HG03558 (cell line): ENCODE results near the gene RGPD6.
A peak's percentile ranks its signal among the peaks of the same experiment; 100 is the strongest.
"Not testable (repeated sequence)": the region's sequence is repeated elsewhere in the genome, so short reads cannot be mapped to it uniquely, and the experiment has no call there.

Source experiments
- ATAC-seq: cut with Tn5 transposase; IDR thresholded peaks from one replicate; pipeline ENCODE4 v1.9.1; 2021; ENCODE audit warnings: moderate number of reproducible peaks; ENCODE audit not compliant: unreplicated experiment; ENCODE audit errors: extremely low read depth

Gene RGPD6

DNA sequence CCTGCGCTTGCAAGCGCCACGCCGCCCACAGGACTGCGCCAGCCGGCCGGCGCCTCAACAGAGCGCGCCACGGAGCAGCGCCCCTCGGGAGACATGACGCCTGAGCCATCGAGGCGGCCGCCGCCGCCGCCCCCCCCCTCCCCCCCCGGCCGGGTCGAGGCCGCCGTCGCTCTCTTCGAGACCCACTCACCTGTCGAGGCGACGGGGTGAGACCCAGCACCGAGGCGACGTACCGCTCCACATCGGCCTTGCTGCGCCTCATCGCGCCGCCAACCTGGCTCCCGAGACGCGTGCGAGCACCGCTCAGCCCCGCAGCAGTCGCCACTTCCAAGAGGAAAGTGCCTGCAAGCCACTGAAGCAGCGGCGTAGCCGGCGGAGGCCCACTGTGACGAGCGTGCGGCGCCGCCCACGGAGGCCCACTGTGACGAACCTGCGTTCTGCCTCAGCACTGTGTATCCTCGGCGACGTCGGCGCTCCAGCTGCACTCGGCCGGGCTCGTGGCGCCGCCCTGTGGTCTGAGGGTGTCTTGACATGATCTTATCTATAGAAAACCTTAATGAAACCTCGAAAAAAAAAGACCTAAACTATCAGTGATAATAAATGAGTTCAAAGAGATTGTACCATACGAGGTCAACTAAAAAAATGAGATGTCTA is at the start of gene RGPD6:
Gene RGPD6 (minus strand): TSS at position 460 of the 654 bp plus-strand sequence. CDS start 198 bp downstream, at position 262.
- ATAC-seq: peak; percentile 73

DNA sequence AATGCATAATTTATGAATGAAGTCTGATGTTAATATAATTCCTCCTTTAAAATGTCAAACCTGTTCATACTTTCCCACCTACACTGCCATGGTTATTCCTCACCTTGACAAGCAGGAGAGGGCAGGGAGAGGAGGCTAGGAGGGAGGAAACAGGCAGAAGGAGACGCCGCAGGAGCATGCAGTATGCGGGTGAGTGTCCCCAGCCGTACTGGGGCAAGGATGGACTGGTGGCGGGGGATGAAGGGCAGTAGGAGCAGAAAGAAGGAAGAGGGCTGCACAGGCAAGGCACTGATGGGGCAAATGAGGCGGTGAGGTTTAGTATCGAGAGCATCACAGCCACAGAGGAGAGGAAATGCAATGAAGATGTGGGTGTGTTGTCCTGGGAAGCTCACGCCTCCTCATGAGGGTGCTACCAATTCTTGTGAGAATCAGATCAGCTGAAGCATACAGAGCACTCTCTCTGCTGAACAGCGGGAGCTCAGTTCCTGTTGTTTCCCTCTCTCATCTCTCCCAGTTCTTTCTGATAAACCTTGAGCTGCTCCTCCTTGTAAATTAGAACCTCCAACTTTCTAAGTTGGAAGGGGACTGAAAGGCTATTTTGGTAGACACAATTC is 42.4 kb upstream of the RGPD6 start:
- ATAC-seq: not testable (repeated sequence)

DNA sequence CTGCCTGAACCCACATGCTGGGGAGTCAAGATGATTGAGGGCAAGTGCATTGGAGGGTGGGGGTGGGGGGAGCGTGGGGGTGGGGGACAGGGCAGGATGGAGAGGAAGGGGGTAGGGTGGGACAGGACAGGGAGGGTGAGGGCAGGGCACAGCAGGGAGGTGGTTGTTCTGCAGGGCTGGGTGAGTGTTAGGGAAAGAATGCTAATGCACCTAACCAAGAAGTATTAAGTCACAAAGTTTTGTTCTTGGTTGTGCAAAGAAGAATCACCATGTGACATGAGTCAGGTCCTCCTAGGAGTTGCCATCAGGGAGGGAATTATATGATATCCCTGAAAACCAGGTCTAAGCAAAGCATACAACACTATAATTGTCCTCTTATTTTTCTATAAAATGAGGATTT is 36.9 kb upstream of the RGPD6 start:
- ATAC-seq: not testable (repeated sequence)

DNA sequence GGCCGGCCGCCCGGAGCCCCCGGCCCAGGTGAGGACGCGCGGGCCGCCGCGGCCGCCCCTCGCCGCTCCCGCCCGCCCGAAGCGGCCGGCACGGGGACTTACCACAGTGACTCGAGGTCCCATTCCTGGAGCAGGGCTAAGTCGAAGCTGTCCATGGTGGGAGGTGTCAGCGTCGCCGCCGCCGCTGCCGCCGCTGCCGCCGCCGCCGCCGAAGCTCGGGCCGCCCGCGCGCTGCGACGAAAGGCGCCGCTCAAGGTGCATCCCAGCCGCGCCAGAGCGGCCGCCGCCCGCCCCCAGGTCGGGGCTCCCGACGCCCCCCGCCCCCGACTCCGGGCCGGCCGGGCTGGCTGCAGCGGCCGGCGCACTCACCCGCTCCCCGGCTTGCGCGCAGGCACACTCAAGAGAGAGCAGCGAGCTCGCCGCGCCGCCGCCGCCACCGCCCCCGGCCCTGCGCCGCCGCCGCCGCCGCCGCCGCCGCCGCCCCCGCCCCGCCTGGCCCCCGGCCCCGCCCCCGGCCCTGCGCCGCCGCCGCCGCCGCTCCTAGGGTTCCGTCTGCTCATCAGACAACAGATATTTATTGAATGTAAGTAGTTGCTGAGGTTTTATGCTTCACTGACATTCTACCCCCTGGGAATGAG is 33.7 kb upstream of the RGPD6 start:
- not testable (repeated sequence) for ATAC-seq

DNA sequence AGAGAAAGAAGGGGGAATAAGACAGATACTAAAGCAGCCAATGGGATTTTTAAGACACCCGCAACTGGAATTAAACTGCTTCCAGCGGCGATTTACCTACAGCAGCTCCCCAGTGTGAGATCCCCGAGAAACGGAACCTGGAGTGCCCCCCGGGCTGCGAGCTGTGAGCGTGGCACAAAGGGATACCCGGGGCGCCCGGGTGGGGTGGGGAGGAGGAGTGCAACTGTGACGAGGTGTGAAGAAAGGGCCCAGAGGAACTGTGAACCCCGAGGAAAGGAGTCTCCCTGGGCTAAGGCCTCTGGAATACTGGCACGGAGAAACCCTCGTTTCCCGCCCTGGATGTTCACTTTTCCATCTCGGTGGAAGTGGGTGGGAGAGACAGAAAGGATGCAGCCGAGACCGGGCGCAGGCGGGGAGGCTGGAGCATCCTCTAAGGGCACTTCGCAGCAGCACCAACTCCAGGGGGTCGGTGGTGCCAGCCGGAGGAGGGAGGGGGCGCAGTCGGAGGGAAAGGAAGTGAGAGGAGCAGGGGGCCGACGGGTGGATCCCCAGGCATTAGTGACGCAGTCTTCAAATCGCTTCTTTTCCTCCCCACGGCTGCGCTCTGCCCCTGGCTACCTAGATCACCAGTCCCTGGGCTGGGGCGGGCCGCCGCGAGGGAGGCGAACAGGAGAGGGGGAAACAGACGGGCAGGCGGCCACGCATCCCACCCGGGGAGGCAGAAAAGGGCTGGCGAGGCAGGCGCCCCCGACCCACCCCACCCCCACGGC is 33.0 kb upstream of the RGPD6 start:
- ATAC-seq: not testable (repeated sequence)

DNA sequence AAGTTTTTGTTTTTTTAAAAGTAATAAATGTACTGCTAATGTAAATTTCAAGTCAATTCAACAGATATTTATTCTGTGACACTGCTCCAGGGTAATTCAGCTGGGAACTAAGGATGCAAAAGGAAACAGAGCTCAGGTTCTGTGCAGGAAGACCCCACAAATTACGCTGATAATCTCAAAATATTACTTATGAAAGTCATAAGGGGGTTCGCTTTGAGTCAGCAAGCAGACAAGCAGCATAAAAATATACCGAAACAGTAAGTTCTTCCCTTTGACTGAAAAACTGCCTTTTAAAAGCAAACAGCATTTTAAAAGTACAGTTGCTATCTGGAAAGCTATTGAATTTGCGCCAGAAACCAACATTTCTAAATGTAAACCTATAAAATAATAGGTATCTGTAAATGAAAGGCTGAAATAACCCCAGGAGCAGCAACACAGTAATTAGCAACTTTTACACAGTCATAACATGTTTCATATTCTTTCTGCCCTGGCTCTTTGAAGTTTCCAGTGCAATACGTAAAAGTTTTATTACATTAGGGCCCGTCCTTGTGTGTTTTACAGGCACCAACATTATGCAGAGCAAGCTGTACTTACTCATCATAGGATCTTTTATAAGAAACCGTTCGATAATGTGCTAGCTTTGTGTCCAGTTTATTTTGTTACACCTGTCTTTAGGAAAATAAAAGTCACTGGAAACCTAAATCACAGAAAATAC is 31.9 kb upstream of the RGPD6 start:
- ATAC-seq: not testable (repeated sequence)

DNA sequence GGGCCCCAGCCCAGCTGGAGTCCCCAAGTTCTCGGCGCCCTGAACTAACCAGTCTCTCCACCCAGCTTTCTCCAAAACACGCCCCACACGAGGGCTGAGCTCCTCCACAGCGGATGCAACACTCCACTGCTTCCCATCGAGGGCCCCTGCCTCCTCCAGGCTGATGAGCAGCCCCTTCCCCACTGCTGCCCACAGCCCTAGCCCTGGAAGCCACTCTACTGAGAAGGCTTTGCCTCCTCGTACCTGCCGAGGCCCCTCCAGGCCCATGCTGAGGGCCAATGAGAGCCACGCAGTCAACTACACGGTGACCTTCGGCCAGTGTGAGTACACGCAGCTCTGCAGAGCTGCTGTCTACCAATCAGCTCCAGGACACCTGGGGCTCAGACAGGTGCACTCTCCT is 28.0 kb upstream of the RGPD6 start:
- not testable (repeated sequence) for ATAC-seq

DNA sequence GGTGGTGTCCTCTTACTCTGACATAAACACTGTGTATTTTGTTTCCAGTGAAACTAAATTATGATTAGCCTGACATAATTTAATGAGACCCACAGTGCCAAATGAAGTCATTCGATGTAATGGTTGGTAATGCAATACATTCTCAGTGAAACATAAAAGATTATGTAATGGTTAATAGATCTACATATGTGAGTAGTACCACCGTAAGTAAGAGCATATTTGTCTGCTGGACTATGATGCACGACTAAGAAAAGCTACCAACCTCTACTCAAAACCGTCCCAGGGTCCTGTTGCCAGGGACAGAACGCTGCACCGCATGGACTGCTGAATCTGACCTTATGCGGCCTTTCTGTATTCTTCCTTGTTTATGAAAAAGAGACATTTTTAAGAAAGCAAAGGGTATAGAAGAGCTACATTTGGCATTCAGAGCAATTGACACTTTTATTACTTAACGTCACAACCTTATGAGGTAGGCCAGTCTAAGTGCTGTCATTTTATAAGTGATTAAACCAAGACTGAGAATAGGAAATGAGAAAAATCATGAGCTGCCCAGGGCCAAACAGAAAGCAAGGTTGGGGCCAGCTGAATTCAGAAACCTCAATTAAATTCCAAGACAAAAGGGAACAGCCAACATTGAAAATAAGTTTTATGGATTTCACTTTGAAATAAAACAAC is 27.0 kb upstream of the RGPD6 start:
- not testable (repeated sequence) for ATAC-seq

DNA sequence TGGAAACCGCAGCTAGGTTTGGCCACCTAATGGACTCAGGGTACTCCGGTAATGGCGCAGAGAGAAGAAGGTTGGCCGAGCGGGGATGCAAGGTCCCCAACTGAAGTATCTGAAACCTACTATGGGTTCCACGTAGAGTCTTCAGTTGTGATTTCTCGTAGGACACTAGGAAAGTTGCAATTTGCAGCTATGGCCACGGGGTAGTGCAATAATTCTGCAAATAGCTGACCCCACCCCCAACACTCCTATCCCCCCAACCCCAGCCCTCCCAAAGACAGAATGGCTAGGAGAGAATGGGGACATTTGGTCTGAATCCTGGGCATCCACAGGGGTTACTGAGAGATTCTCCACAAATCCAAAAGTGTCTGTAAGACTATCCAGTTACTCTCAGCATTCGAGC is 25.1 kb upstream of the RGPD6 start:
- ATAC-seq: not testable (repeated sequence)

DNA sequence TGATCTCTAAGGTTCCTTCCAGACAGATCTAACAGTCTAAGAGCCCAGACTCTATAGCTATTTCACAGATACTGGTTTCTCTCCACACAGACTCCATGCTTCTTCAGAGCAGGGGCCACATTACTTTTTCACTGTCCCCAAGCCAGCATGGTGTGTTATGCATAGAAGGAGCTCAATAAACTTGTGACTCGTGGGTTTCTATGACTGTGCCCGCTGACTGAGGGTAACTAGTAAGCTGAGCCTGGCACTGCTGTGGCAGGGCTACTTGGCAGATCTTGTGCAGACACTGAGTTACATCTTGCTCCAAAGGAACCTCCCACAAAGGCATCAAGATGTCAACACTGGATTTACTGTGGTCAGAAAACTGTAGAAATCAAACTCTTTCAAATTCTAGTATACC is 15.0 kb upstream of the RGPD6 start:
- not testable (repeated sequence) for ATAC-seq

DNA sequence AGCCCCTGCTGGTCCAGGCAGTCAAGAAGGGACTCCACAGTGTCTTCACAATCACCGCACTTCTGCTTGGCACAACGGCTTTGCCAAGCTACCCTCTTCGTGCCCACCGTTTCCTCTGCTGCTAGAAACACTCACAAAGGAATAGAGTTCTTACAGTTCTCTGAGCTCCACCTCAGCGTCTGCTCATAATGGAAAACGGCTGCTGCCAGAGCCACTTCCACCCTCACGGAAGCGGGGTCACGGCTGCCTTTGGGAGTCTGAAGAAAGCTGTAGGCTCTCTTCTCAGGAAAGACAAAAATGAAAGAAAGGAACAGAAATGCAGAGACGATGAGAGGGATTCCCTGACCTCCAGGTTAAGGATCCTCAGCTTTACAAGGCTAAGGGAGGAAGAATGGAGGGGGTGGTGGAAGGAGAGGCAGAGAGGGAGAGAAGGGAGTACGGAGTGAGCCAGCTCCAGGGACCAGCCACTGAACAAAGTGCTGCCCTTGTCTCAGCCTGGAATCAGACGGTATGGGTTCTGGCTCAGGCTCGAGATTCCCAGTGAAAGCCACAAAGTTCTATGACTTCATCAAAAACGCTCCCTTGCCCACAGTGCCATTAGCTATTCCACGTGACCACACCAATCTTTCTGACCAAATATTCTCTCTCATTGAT is 12.8 kb upstream of the RGPD6 start:
- ATAC-seq: not testable (repeated sequence)

DNA sequence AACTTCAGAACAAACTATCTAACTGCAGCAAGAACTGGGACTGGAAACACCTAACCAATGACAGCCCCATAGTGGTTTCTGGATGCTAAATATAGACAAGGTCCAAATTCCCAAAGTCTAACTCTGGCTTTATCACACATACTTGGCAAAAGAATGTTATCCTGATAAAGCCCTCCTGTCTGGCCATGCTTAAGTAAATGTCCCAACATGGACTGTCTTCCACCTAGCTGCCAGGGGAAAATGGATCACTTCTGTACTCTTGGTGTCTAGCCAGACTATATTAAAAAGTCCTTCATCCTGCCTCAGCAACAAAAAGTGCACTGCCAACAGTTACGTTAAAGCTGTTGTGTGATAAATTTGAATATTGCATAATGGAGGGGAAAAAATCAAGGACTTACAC is 11.5 kb upstream of the RGPD6 start:
- not testable (repeated sequence) for ATAC-seq

DNA sequence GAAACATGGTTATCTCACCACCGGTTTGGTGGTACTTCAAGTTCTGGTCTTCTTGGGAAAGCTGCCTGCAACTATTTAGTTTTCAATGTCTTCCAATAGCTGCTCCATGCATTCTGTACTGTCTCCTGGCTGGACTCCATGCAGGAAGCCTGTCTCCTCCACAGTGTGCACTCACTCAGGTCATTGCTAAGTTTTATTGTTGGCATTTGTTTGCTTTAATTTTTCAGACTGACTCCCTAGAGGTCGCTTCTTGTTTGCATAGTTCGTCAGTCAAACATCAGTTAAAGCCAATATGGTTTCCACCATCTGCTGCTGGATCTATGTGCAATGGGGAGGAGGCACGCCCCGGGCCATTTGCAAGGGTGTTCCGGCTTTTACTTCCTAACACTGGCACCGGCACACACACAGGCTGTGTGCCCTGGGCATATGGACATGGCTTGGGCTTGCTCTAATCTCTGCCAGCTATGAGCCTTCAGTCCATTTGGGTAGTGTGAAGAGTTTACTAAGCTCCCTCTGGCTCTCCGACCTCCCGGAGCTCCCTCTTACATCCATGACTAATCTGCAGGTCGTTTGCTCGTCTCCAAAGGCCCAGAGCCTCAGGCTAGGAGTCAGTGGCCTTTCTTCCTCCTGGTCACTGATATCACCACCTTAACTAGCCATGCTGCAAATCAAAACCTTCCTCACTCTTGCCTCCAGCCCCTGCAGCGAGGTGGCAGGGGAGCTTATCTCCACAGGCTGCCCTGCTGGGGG is 2.4 kb upstream of the RGPD6 start:
- not testable (repeated sequence) for ATAC-seq

DNA sequence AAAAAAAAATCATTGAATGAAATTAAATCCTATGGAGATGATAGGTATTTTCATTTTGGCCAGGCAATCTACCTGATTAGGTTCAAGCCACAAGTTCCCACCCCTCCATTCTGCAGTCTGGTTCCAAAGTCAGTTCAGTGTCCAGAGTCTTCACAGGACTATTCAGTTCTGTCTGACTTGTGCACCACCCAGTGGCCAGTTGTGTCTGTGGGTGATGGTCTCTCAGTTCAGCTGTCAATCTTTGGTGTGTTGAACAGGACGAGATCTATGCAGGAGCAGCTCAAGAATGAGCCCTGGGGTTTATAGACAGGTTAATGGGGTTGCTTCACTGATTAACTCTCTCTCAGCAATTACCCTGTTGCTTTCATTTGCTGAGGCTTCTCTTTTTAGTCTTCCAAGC is 1.4 kb upstream of the RGPD6 start:
- ATAC-seq: peak; percentile 52

DNA sequence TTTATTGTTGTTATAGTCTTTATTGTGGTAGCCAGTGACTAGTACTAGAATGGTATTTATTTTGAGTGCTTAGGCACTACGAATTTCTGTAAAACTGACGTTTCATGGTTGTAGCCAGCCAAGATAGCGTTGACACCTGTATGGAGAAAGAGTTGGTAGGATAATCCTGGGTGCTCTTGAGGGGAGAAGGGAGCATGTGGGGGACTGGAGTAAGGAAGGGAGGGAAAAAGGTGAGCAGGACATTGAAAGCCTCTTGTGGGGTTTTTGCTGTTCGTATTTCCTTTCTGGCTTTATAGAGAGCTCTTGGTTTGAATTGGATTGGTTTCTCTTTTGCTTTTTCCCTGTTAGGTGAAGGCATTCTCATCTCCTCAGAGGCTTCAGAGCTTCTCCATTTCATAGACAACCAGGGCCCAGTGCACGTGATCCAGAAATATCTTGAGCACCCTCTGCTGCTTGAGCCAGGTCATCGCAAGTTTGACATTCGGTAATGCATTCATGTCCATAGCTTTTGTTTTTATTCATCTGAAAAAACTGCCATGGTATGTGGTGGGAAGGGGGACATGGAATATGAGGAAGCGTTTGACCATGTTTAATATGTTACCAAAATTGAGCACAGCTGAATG is 77.2 kb downstream of the RGPD6 start:
- not testable (repeated sequence) for ATAC-seq

DNA sequence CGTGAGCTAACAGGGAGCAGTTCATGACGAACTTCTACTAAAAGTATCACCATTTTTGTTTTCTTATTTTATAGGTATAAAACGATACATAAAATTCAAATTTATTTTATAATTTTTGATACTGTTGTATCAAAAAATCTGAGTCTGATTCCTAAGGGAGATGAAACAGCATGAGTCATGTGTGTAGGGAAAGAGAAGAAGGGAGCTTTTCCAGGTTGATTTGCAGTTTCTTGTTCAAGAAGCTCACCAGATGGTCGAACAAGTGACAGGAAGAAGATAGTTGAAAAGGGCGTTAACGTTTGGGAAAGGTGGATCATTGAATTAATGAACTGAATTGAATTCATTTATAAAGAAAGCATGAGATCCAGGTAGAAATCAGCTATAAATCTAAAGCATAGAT is 81.0 kb downstream of the RGPD6 start:
- not testable (repeated sequence) for ATAC-seq

DNA sequence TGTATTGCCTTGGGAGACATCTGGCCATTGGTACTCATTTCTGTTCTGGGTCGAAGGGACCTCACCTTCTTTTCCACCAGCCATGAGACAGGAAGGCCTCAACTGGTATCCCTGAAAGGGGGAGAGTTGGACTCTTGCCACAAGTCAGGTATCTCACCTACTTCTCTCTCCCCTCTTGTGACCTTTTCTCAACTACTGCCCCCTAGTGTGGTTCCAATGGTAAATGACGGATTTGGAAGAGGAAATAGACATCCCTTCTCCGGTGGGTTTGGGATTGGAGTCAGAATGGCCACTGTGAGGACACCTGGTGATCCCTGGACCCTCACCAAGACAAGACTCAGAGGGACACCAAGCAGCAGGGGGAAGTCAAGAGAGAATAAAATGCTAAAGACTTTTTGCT is 82.5 kb downstream of the RGPD6 start:
- not testable (repeated sequence) for ATAC-seq

DNA sequence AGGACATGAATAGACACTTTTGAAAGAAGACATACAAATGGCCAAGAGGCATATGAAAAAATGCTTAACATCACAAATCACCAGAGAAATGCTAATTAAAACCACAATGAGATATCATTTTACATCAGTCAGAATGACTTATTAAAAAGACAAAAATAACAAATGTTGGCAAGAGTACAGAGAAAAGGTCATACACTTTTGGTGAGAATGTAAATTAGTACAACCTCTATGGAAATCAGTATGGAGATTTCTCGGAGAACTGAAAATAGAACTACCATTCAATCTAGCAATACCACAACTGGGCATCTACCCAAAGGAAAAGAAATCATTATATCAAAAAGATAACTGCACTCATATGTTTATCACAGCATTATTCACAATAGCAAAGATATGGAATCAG is 88.0 kb downstream of the RGPD6 start:
- not testable (repeated sequence) for ATAC-seq
